GM19023 (cell line): Measurements from ENCODE around the gene DMXL2.
"Not testable (repeated sequence)": the region's sequence is repeated elsewhere in the genome, so short reads cannot be mapped to it uniquely, and the experiment has no call there.

Experiments
- ATAC-seq: cut with Tn5 transposase; IDR thresholded peaks from one replicate; pipeline ENCODE4 v1.9.1; 2021; ENCODE audit warnings: mild to moderate bottlenecking, moderate library complexity; ENCODE audit not compliant: unreplicated experiment

The DMXL2 gene

GRCh38 chr15:51622604-51623370, at the start of gene DMXL2:
TSS of gene DMXL2 (minus strand) at chr15:51622771. CDS start at chr15:51622545, 226 bp downstream.
- peak; percentile 40 for ATAC-seq

GRCh38 chr15:51672155-51672687, 49.6 kb upstream of the DMXL2 start:
- no peak for ATAC-seq

GRCh38 chr15:51669381-51669780, 46.8 kb upstream of the DMXL2 start:
- no peak for ATAC-seq

- no peak for ATAC-seq
Observed at GRCh38 chr15:51668446-51668845, 45.9 kb upstream of the DMXL2 start.

GRCh38 chr15:51667478-51667877, 44.9 kb upstream of the DMXL2 start:
- no peak for ATAC-seq

- no peak for ATAC-seq
Observed at GRCh38 chr15:51661072-51661471, 38.5 kb upstream of the DMXL2 start.

GRCh38 chr15:51658664-51659063, 36.1 kb upstream of the DMXL2 start:
- no peak for ATAC-seq

GRCh38 chr15:51655401-51656057, 33.0 kb upstream of the DMXL2 start:
- ATAC-seq: not testable (repeated sequence)

- no peak for ATAC-seq
Observed at GRCh38 chr15:51652084-51652668, 29.6 kb upstream of the DMXL2 start.

GRCh38 chr15:51649659-51650521, 27.3 kb upstream of the DMXL2 start:
- ATAC-seq: peak; percentile 43

GRCh38 chr15:51648643-51649042, 26.1 kb upstream of the DMXL2 start:
- not testable (repeated sequence) for ATAC-seq

- not testable (repeated sequence) for ATAC-seq
Observed at GRCh38 chr15:51648101-51648500, 25.5 kb upstream of the DMXL2 start.

GRCh38 chr15:51647128-51647562, 24.6 kb upstream of the DMXL2 start:
- ATAC-seq: no peak

- no peak for ATAC-seq
Observed at GRCh38 chr15:51642696-51643095, 20.1 kb upstream of the DMXL2 start.

GRCh38 chr15:51641490-51642130, 19.0 kb upstream of the DMXL2 start:
- ATAC-seq: no peak

GRCh38 chr15:51634591-51635198, 12.1 kb upstream of the DMXL2 start:
- no peak for ATAC-seq

- no peak for ATAC-seq
Observed at GRCh38 chr15:51629612-51630011, 7.0 kb upstream of the DMXL2 start.

GRCh38 chr15:51625236-51625635, 2.7 kb upstream of the DMXL2 start:
- no peak for ATAC-seq

- no peak for ATAC-seq
Observed at GRCh38 chr15:51624022-51624421, 1.5 kb upstream of the DMXL2 start.
